ENCODE data around the gene SNAPC4.

The SNAPC4 gene

DNA sequence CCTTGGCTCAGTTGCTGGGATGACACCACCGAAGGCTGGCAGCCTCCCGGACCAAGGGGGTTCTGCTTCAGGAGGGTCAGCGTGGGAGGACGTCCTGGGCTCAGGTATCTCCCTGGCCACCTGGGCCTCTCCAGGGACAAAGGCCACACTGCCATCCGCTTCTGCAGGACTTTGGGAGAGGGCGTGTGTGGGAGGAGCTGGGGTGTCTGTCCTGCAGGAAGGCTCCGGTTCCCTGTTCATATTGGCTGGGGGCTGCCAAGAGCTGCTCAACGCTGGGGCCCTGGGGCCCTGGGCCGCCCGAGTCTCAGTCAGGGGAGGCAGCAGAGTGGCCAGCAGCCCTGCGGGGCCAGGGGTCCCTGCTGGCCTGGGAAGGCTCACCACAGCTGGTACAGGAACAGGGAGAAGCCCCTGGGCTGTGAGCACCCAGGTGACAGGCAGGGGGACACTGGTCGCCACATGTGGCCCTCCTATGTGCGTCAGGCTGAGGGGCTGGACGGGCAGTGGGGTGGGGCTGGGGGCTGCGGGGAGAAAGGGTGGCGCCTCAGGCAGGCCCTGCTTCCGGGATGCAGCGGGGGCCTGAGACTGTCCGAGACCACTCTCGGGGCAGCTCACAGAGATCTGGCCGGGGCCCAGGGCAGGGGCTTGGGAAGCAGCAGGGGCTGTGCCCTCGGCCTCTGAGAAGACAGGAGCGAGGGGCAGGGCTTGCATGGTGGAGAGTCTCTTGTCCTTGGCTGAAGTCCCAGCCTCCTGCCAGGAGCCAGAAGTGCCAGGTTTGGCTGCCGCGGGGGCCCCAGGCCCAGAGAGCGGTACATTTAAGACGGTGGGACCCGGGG is 21.6 kb downstream of the SNAPC4 start:
- no peak overlapping the region for H3K4me3 ChIP-seq (ENCODE audit: control insufficient read depth, low read depth, low read length)
- TF ChIP-seq CTCF (conservative IDR thresholded peaks at IDR 0.05; ENCODE audit: control insufficient read depth, insufficient read depth, low read depth, low read length) = no peak
- no peak for DNase-seq (ENCODE audit: low read depth)

DNA sequence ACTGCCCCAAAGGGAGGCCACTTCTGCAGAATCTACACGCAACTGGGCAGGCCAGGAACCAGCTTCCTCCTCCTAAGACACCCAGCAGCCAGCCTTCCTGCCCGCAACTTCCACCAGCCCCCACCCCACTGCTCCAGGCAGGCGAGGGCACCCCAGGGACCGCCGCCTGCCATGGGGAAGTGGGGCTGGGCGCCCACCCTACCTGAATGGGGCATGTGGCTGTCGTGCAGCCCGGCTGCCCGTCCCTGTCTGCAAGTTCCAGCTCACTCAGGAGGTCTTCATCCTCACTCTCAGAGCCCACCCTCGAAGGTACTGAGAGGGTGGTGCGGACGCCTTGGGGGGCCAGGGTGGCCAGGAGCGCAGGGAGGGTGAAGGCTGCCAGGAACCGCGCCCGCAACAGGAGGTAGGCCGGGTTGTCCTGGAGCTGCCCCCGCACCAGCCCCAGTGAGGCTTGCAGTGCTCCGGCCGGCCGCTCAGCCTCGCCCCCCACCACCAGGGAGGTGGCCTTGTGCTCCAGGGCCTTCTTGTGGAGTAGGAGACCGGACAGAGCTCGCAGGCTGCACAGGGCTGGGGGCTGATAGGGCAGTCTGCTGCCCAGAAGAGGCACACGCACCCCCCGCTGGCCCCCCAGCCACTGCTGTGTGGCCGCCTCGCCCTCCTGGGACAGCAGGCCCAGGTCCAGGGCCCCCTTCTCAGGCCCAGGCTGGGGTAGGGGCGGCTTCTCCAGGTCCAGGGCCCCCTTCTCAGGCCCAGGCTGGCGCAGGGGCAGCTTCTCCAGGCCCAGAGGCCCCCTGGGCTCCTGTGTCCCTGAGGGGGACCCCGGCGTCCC is 22.4 kb downstream of the SNAPC4 start:
- DNase-seq (ENCODE audit: low read depth) = no peak
- no peak for TF ChIP-seq CTCF (conservative IDR thresholded peaks at IDR 0.05; ENCODE audit: control insufficient read depth, insufficient read depth, low read depth, low read length)
- no peak overlapping the region for H3K4me3 ChIP-seq (ENCODE audit: control insufficient read depth, low read depth, low read length)

DNA sequence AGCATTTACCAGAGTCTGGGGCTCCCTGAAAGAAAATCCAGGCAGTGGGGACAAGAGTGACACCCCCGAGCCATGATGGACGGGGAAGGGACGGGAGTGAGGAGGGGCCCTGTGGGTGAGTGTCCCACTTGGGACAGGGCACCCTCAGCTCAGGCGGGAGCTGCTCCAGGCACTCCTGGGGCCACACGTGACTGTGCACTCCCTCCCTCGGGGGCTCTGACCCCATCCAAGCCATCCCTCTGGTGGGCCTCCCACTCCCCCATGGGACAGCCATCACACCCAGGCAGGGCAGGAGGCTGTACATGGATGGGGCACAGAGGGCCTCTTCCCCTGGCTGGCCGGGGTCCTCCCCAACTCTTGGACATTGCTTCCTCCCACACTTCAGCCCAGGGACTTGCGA is 23.5 kb downstream of the SNAPC4 start:
- no peak for DNase-seq (ENCODE audit: low read depth)
- H3K4me3 ChIP-seq (ENCODE audit: control insufficient read depth, low read depth, low read length) = no peak overlapping the region
- TF ChIP-seq CTCF (conservative IDR thresholded peaks at IDR 0.05; ENCODE audit: control insufficient read depth, insufficient read depth, low read depth, low read length) = no peak

DNA sequence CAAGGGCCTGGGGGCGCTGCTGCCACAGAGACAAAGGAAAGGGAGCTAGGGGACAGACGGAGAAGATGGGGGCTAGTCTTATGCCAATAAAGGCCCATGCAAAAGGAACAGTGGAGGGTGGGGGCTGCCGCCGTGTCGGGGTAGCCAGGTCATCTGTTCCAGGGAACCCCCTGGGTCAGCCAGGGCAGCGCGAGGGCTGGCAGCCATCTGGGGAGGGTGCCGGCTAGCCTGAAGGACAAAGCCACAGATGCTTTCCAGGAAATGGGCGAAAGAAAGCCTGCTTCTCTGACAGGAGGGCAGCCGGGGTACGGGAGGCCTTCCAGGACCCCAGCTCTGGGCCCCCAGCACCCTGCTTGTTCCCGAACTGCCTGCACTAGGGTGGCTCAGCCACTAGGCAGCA is 24.9 kb downstream of the SNAPC4 start:
- no peak for TF ChIP-seq CTCF (conservative IDR thresholded peaks at IDR 0.05; ENCODE audit: control insufficient read depth, insufficient read depth, low read depth, low read length)
- no peak for DNase-seq (ENCODE audit: low read depth)
- H3K4me3 ChIP-seq (ENCODE audit: control insufficient read depth, low read depth, low read length) = no peak overlapping the region

DNA sequence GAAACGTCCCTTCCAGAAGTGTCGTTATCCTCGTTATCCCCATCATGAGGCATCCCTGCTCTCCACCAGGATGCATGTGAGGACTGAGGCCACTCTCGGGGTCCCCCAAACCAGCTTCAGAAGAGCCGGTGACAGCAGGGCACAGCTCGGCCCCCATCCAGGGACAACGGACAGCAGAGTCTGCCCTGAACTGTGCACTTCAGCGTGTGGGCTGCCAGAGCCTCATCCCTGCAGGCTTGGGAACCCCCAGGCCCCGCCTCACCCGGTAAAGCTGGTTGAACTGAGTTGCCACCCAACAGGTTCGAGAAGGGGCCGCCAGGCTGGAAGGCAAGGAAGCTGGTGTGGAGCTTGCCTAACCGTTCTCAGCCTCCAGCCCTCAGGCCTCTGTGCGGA is 25.8 kb downstream of the SNAPC4 start:
- H3K4me3 ChIP-seq (ENCODE audit: control insufficient read depth, low read depth, low read length) = no peak overlapping the region
- no peak for TF ChIP-seq CTCF (conservative IDR thresholded peaks at IDR 0.05; ENCODE audit: control insufficient read depth, insufficient read depth, low read depth, low read length)
- no peak for DNase-seq (ENCODE audit: low read depth)

DNA sequence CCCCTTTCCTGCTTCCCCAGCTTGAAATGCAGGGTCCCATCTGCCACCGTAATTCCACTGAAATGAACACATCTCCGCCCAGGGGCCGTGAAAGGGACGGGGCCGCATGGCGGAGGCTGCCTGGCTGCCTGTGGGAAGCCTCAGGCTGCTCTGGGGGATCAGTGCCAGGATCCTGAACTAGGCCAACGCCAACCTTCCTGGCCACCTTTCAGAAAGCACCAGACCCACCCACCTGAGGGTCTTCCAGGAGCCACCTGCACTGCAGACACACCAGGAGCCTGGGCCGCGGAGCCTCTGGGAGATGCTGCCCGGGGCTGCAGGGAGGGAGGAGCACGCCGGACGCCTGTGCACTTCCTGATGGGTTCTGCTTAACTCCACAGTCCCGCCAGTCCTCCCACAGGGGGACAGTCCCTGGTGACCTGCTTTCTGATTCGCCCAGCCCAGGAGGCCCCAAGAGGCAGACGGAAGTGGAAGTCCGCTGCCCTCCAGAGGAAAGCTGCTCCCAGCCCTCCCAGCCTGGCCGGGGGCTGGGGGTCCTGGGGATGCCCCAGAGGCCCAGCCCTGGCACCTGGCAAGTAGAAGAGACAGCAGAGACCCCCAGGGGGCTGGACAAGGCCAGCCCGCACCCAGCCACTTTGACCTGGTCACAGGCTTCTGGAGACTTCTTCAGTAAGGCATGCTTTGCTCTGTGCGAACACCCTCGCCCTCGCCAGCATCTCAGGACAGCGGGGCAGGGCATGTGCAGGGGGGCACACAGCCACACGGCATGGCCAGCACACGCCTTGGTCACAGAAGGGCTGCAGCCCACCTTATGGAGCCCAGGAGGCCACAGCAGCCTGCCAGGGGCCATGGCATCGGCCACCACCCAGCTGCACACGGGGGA is 26.4 kb downstream of the SNAPC4 start, which contains the start of gene CARD9:
TSS of gene CARD9 (minus strand) at position 370 of the 883 bp plus-strand sequence. CDS start 1,591 bp downstream, outside the sequence.
- no peak for DNase-seq (ENCODE audit: low read depth)
- no peak for TF ChIP-seq CTCF (conservative IDR thresholded peaks at IDR 0.05; ENCODE audit: control insufficient read depth, insufficient read depth, low read depth, low read length)
- H3K4me3 ChIP-seq (ENCODE audit: control insufficient read depth, low read depth, low read length) = no peak within 1 kb of the TSS

Measured in fibroblast of mammary gland (primary cell).